GM12878 (cell line): ENCODE results near the gene LMAN2. TPM values are rescaled to one million over a fixed set of nuclear protein-coding genes. Genes with fewer than 3 reads are reported as not detected.

Source experiments
- ATAC-seq: fragments of 200-7000 bp; cut with Tn5 transposase; 3 replicates; pipeline ENCODE4 v1.9.1; 2020; ENCODE audit warnings: mild to moderate bottlenecking, moderate library complexity
- BruUV-seq: library from RNA; stranded (reverse); fragments of 400-500 nt; replicated peaks from 2 replicates; lab custom pipeline; 2021; lab: Mats Ljungman, UMichigan
- CTCF ChIA-PET: fragments of 300-600 bp; sonication (Branson Sonifier 250); formaldehyde crosslinking; extraction: SDS; loops from one replicate; lab custom pipeline; 2021; ENCODE audit warnings: inconsistent platforms; lab: Yijun Ruan, JAX
- POLR2A ChIA-PET: fragments of 350-600 bp; formaldehyde crosslinking; extraction: SDS; loops from one replicate; lab custom pipeline; 2021; ENCODE audit warnings: inconsistent platforms; lab: Charles Lee
- RAD21 ChIA-PET: fragments of 300-600 bp; sonication (Branson Sonifier 250); formaldehyde crosslinking; loops from one replicate; lab custom pipeline; 2023; ENCODE audit warnings: antibody characterized with exemption; ENCODE audit not compliant: unreplicated experiment; lab: Charles Lee
- SMC1A ChIA-PET: fragments of 300-600 bp; sonication (Branson Sonifier 250); formaldehyde crosslinking; loops from one replicate; lab custom pipeline; 2023; ENCODE audit not compliant: unreplicated experiment, uncharacterized antibody; lab: Charles Lee
- DNase-seq: peaks from one replicate; pipeline ENCODE4 v3.0.0-alpha.2; 2011; ENCODE audit warnings: low read depth, low spot score
- FAIRE-seq: peaks from 3 replicates; lab custom pipeline; 2011; peaks lifted over from hg19 to GRCh38; lab: Jason Lieb, UNC
- H2AFZ ChIP-seq: 2 replicates; pipeline ENCODE4 v1.6.0; 2011; ENCODE audit warnings: low read depth, low read length, control low read depth; ENCODE audit not compliant: control insufficient read depth
- H3K27ac ChIP-seq: 2 replicates; pipeline ENCODE4 v1.5.1; 2011; ENCODE audit warnings: control low read depth; ENCODE audit not compliant: control insufficient read depth, insufficient read depth
- H3K27me3 ChIP-seq, 2 experiments: replicated peaks in 1 of 2; 2 replicates each; pipeline versions ENCODE4 v1.6.0 to v1.6.1; 2011; ENCODE audit warnings: low read length in 1 of 2; ENCODE audit not compliant: control insufficient read depth in 2 of 2, insufficient read depth in 2 of 2
- H3K36me3 ChIP-seq, 2 experiments: 2 replicates each; pipeline ENCODE4 v1.5.1; 2011; ENCODE audit warnings: low read length in 1 of 2; ENCODE audit not compliant: control insufficient read depth in 2 of 2, insufficient read depth in 2 of 2
- H3K4me1 ChIP-seq: 2 replicates; pipeline ENCODE4 v1.6.1; 2011; ENCODE audit warnings: mild to moderate bottlenecking, low read length, moderate library complexity, mixed read lengths; ENCODE audit not compliant: control insufficient read depth, insufficient read depth
- H3K4me2 ChIP-seq: 2 replicates; pipeline ENCODE4 v1.6.0; 2011; ENCODE audit warnings: control low read depth; ENCODE audit not compliant: control insufficient read depth, insufficient read depth
- H3K4me3 ChIP-seq: fragments of 200-600 bp; sonication (generic); 2 replicates; pipeline ENCODE4 v1.5.1; 2016
- H3K79me2 ChIP-seq: 2 replicates; pipeline ENCODE4 v1.6.0; 2011; ENCODE audit warnings: low read length; ENCODE audit not compliant: control insufficient read depth, insufficient read depth
- H3K9ac ChIP-seq: 2 replicates; pipeline ENCODE4 v1.8.0; 2011; ENCODE audit warnings: low read length, control low read depth, mixed read lengths; ENCODE audit not compliant: control insufficient read depth, insufficient read depth
- H3K9me3 ChIP-seq: replicated peaks from 3 replicates; pipeline ENCODE4 v1.5.1; 2011; ENCODE audit warnings: mild to moderate bottlenecking, low read length; ENCODE audit not compliant: control insufficient read depth, insufficient read depth
- H4K20me1 ChIP-seq: 2 replicates; pipeline ENCODE4 v1.6.0; 2011; ENCODE audit not compliant: control insufficient read depth, insufficient read depth
- CBFB ChIP-seq: IDR thresholded peaks from 2 replicates; pipeline ENCODE4 v1.6.1; 2016; ENCODE audit warnings: antibody characterized with exemption, low read depth
- HCFC1 ChIP-seq: fragments of 150-350 bp; IDR thresholded peaks from 2 replicates; pipeline ENCODE4 v1.6.1; 2014; ENCODE audit warnings: low read length
- MTA2 ChIP-seq: fragments of 450-650 bp; IDR thresholded peaks from 2 replicates; pipeline ENCODE4 v1.6.1; 2016; ENCODE audit warnings: low read depth, mild to moderate bottlenecking, moderate library complexity
- YBX1 ChIP-seq: fragments of 450-650 bp; IDR thresholded peaks from 2 replicates; pipeline ENCODE4 v1.6.1; 2016; ENCODE audit warnings: antibody characterized with exemption
- WGBS: methylation state at CpG from one replicate; pipeline ENCODE4 v1.1.6; 2016; ENCODE audit warnings: low lambda C conversion rate; ENCODE audit not compliant: insufficient replicate concordance, insufficient coverage; ENCODE audit errors: missing lambda C conversion rate; 5-methylcytosine and 5-hydroxymethylcytosine counted together
- in situ Hi-C: fragments of 300-500 bp; cut with MboI; formaldehyde crosslinking; loops from 9 replicates; pipeline ENCODE4 v1.14.3; 2018; ENCODE audit warnings: mixed read lengths
- intact Hi-C: fragments of 100-400 bp; cut with micrococcal nuclease; formaldehyde crosslinking; loops from one replicate; pipeline ENCODE4 v1.14.2; 2022; ENCODE audit not compliant: unreplicated experiment
- polyA plus RNA-seq, 11 experiments: library from polyadenylated mRNA; depleted of rRNA in 4 of 11; unstranded in 6 of 11; stranded (reverse) in 5 of 11; fragments of >200 nt; fragmentation: Nextera tagmentation in 4 of 11; fragmentation: Illumina TruSeq in 1 of 11; extraction: Ambion mirVana in 4 of 11; extraction: Trizol in 1 of 11; gene quantifications; 1 replicate in 1 of 11; 2 replicates in 10 of 11; pipeline versions ENCODE4 v1.2.1 to v1.2.3, GENCODE V29; 2011 to 2016; ENCODE audit warnings: inconsistent platforms in 2 of 11, missing spikeins in 2 of 11, low read depth in 1 of 11
- total RNA-seq, 4 experiments: library from RNA; depleted of rRNA in 3 of 4; stranded (reverse); fragments of >200 nt in 3 of 4; fragmentation: Illumina TruSeq in 1 of 4; extraction: Trizol in 1 of 4; gene quantifications; 2 replicates each; pipeline versions ENCODE4 v1.2.1 to v1.2.3, GENCODE V29; 2013 to 2021
- TF ChIP-seq, protein P1 (sequence below), 3 experiments: IDR thresholded peaks in 2 of 3; conservative IDR thresholded peaks in 1 of 3; 2 replicates each; pipeline ENCODE4 v1.5.1; 2011; ENCODE audit warnings: low read depth in 3 of 3, low read length in 3 of 3, mild to moderate bottlenecking in 3 of 3, control low read depth in 2 of 3, moderate library complexity in 2 of 3, inconsistent platforms in 1 of 3, mixed read lengths in 1 of 3; ENCODE audit not compliant: control insufficient read depth in 2 of 3, insufficient read depth in 1 of 3; ENCODE audit errors: extremely low read depth in 1 of 3
- TF ChIP-seq, protein P2 (sequence below): IDR thresholded peaks from 2 replicates; pipeline ENCODE4 v1.6.1; 2011; ENCODE audit warnings: low read depth, mild to moderate bottlenecking, low read length, moderate library complexity, borderline replicate concordance; ENCODE audit errors: extremely low read depth

The LMAN2 gene
- total and polyA plus RNA-seq, 10 of the 15 experiments (the other 5 are each of a cell fraction or from before 2014, with no cell fraction given) = 2.4 to 264 (median 147) TPM

DNA sequence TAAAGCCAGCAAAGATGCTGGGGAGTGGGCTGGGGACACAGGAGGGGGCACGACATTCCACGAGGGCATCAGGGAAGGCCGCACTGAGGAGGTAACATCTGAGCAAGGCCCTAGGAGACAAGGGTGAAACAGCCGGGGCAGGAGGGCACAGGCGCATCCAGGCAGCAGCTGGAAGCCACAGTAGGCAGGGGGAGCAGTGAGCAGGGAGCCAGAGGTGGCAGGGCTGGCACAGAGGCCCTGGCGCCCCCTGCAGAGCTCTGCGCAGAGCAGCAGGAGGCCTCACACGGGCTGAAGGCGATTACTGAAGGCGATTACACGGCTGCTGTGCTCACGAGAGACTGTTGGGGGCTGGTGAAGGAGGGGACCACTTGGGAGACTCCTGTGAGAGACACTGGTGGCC lies 15.4 kb downstream of the LMAN2 start:
- Histone ChIP-seq H3K4me3 (no peak overlapping the region), H3K4me2 (no peak overlapping the region), H3K4me1 (no peaks in the 10 kb centered on the region), H3K27me3 (no peaks in the 10 kb centered on the region), H3K27ac (no peak overlapping the region), H3K9ac (no peak overlapping the region), H3K36me3 (peaks cover 19 to 69% of the 10 kb centered on the region in 2 experiments), H3K79me2 (peaks cover 10% of the 10 kb centered on the region), H3K9me3 (no peaks in the 10 kb centered on the region; the same call in 2 of the 3 replicates), H4K20me1 (no peaks in the 10 kb centered on the region), H2AFZ (no peak overlapping the region)
- no TSS peak for BruUV-seq
- intact Hi-C loops = no loop called here
- DNase-seq (no peak), ATAC-seq (peak; percentile 85), FAIRE-seq (no peak)
- POLR2A ChIA-PET = no interaction called here
- RAD21 ChIA-PET = interaction anchor here (1.1 kb wide), 1 partner anchor 54 kb away, joined by 3 read pairs; no protein-coding TSS in a partner anchor
- WGBS = 72% methylated on average over 12 of the region's 12 CpGs
- CTCF ChIA-PET = interaction anchor here (0.9 kb wide), 1 partner anchor 18 kb away, joined by 3 read pairs; no protein-coding TSS in a partner anchor
- TF ChIP-seq, protein P1, sequence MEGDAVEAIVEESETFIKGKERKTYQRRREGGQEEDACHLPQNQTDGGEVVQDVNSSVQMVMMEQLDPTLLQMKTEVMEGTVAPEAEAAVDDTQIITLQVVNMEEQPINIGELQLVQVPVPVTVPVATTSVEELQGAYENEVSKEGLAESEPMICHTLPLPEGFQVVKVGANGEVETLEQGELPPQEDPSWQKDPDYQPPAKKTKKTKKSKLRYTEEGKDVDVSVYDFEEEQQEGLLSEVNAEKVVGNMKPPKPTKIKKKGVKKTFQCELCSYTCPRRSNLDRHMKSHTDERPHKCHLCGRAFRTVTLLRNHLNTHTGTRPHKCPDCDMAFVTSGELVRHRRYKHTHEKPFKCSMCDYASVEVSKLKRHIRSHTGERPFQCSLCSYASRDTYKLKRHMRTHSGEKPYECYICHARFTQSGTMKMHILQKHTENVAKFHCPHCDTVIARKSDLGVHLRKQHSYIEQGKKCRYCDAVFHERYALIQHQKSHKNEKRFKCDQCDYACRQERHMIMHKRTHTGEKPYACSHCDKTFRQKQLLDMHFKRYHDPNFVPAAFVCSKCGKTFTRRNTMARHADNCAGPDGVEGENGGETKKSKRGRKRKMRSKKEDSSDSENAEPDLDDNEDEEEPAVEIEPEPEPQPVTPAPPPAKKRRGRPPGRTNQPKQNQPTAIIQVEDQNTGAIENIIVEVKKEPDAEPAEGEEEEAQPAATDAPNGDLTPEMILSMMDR (IDR thresholded peaks at IDR 0.05 in 2 of 3, conservative IDR thresholded peaks at IDR 0.05 in 1 of 3; ENCODE audit: control insufficient read depth in 2 of 3, extremely low read depth in 1 of 3, insufficient read depth in 1 of 3, low read depth in 3 of 3, low read length in 3 of 3) = peak; percentile 16 to 53 (median 36); a peak in 3 of 6 replicates
- TF ChIP-seq HCFC1 (no peak), MTA2 (no peak)
- SMC1A ChIA-PET = interaction anchor here (1.5 to 1.6 kb wide), 2 partner anchors 12 to 15 kb away, joined by 4 read pairs; partner anchors contain the start of gene LMAN2
- in situ Hi-C loops = no loop called here

DNA sequence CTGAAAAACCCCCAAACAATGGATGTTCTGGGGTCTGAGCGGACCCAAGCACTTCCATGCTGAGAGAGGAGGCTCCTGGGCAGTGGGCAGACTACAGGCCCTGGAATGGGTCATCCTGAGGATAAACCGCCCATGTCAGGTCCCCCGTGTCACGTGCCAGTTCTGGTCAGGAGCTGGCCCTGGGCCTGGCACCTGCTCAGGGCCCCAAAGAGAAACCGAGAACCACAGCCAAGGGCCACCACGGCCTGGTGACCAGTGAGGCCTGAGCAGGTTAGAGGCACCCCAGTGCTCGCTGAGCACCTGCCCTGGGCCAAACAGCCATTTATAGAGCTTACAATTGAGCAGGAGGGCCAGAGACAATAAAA lies 15.8 kb downstream of the LMAN2 start:
- Histone ChIP-seq H3K4me2 (no peak overlapping the region), H3K9ac (no peak overlapping the region), H3K36me3 (peaks cover 19 to 72% of the 10 kb centered on the region in 2 experiments), H3K27me3 (no peaks in the 10 kb centered on the region), H3K4me3 (no peak overlapping the region), H2AFZ (no peak overlapping the region), H4K20me1 (no peaks in the 10 kb centered on the region), H3K27ac (no peak overlapping the region), H3K4me1 (no peaks in the 10 kb centered on the region), H3K79me2 (peaks cover 10% of the 10 kb centered on the region), H3K9me3 (no peaks in the 10 kb centered on the region; the same call in 2 of the 3 replicates)
- CTCF ChIA-PET = no interaction called here
- POLR2A ChIA-PET = no interaction called here
- no TSS peak for BruUV-seq
- FAIRE-seq (no peak), DNase-seq (no peak), ATAC-seq (no peak)
- WGBS = 93% methylated on average over 7 of the region's 7 CpGs
- intact Hi-C loops = no loop called here
- TF ChIP-seq YBX1 (no peak), CBFB (no peak)
- TF ChIP-seq, protein P2, sequence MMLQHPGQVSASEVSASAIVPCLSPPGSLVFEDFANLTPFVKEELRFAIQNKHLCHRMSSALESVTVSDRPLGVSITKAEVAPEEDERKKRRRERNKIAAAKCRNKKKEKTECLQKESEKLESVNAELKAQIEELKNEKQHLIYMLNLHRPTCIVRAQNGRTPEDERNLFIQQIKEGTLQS = no peak
- RAD21 ChIA-PET = no interaction called here
- in situ Hi-C loops = no loop called here
- SMC1A ChIA-PET = interaction anchor here (1.5 to 1.6 kb wide), 2 partner anchors 12 to 15 kb away, joined by 4 read pairs; partner anchors contain the start of gene LMAN2
